ENCODE data around the gene CCDC88B. TPM values are rescaled to one million over a fixed set of nuclear protein-coding genes. Genes with fewer than 3 reads are reported as not detected.

Gene CCDC88B
- total RNA-seq, 2 experiments from 2014 or later, result 107 to 112 TPM

DNA sequence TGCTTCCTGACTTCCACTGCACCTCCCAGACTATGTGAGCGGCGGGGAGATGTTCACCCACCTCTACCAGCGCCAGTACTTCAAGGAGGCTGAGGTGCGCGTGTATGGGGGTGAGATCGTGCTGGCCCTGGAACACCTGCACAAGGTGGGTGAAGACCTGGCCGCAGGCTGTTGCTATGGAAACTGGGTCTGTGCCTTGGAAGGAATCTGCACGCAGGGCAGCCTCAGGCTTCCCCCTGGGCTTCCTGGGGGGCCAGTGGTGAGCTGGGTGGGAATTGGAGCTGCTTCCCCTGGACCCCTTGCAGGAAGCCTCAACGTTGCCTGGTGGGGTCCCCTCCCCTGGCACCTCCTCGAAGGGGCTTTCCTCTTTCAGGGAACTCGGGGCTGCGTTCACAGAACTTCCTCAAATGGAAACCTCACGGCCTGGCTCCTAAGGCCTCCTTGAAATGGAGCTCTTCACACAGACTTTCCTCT lies 20.5 kb downstream of the CCDC88B start:
- ATAC-seq (ENCODE audit: poor library complexity) (peak; percentile 11), DNase-seq (peak in 2 of 14 experiments; percentile 39 to 43)
- Mint-ChIP-seq H3K4me1 (ENCODE audit: low read depth) (peaks cover 25% of the 10 kb centered on the region), H3K27ac (peak overlapping the region; percentile 5), H3K9me3 (no peaks in the 10 kb centered on the region), H3K4me3 (peak overlapping the region; percentile 93), H3K36me3 (ENCODE audit: low read depth) (peaks cover 52% of the 10 kb centered on the region), H3K27me3 (no peaks in the 10 kb centered on the region)
- no peak for TF ChIP-seq CTCF (IDR thresholded peaks at IDR 0.05)
- H3K27me3 ChIP-seq (ENCODE audit: control insufficient read depth in 1 of 2, insufficient read depth in 2 of 2, low read length in 2 of 2), result no peaks in the 10 kb centered on the region
- H3K4me1 ChIP-seq (ENCODE audit: insufficient read depth, low read length), result peaks cover 35% of the 10 kb centered on the region
- H3K36me3 ChIP-seq (ENCODE audit: insufficient read depth, low read length), result peaks cover 52% of the 10 kb centered on the region
- no peak overlapping the region for H3K27ac ChIP-seq (ENCODE audit: low read depth in 1 of 2, low read length in 2 of 2)
- ChIA-PET CTCF (interaction anchor here (1.6 kb wide), 1 partner anchor 42 kb away, joined by 7 read pairs; the partner anchor contains the start of genes PRDX5 and TRMT112), POLR2A (interaction anchor here (0.9 to 6.3 kb wide), 4 partner anchors 20 to 757 kb away, joined by 3 to 45 read pairs (median 4); partner anchors contain the start of genes CCDC88B, PRDX5, TRMT112 and ZNHIT2)
- H3K9me3 ChIP-seq (ENCODE audit: control insufficient read depth in 1 of 2, insufficient read depth in 1 of 2, low read length in 2 of 2), result no peaks in the 10 kb centered on the region
- peak overlapping the region; percentile 88 for H3K4me3 ChIP-seq (ENCODE audit: low read length)
- intact Hi-C loops (cut with DNase I, micrococcal nuclease), result loop anchor here in 1 of 2 experiments (10.0 kb wide), 1 partner anchor 294 kb away; no protein-coding TSS in a partner anchor

GRCh38 chr11:64361659-64362058 lies 21.7 kb downstream of the CCDC88B start:
- no peak overlapping the region for H3K27ac Mint-ChIP-seq
- Histone ChIP-seq H3K27me3 (ENCODE audit: control insufficient read depth in 1 of 2, insufficient read depth in 2 of 2, low read length in 2 of 2) (no peaks in the 10 kb centered on the region), H3K4me1 (ENCODE audit: insufficient read depth, low read length) (peaks cover 35% of the 10 kb centered on the region), H3K27ac (ENCODE audit: low read depth in 1 of 2, low read length in 2 of 2) (no peak overlapping the region), H3K4me3 (ENCODE audit: low read length) (no peak overlapping the region), H3K36me3 (ENCODE audit: insufficient read depth, low read length) (peaks cover 61% of the 10 kb centered on the region), H3K9me3 (ENCODE audit: control insufficient read depth in 1 of 2, insufficient read depth in 1 of 2, low read length in 2 of 2) (no peaks in the 10 kb centered on the region)
- TF ChIP-seq CTCF (IDR thresholded peaks at IDR 0.05), result no peak
- CTCF ChIA-PET, result no interaction called here
- intact Hi-C loops (cut with DNase I, micrococcal nuclease), result loop anchor here in 1 of 2 experiments (10.0 kb wide), 1 partner anchor 293 kb away; no protein-coding TSS in a partner anchor
- DNase-seq, result peak in 1 of 14 experiments; percentile 25
- no peaks in the 10 kb centered on the region for H3K9me3 Mint-ChIP-seq
- no peaks in the 10 kb centered on the region for H3K27me3 Mint-ChIP-seq
- ATAC-seq (ENCODE audit: poor library complexity), result no peak
- peak overlapping the region; percentile 25 for H3K4me3 Mint-ChIP-seq
- H3K36me3 Mint-ChIP-seq (ENCODE audit: low read depth), result peaks cover 60% of the 10 kb centered on the region
- POLR2A ChIA-PET, result no interaction called here
- peaks cover 21% of the 10 kb centered on the region for H3K4me1 Mint-ChIP-seq (ENCODE audit: low read depth)

GRCh38 chr11:64362339-64362738 lies 22.3 kb downstream of the CCDC88B start:
- peaks cover 63% of the 10 kb centered on the region for H3K36me3 Mint-ChIP-seq (ENCODE audit: low read depth)
- TF ChIP-seq CTCF (IDR thresholded peaks at IDR 0.05), result no peak
- POLR2A ChIA-PET, result no interaction called here
- H3K27me3 ChIP-seq (ENCODE audit: control insufficient read depth in 1 of 2, insufficient read depth in 2 of 2, low read length in 2 of 2), result no peaks in the 10 kb centered on the region
- no peak for ATAC-seq (ENCODE audit: poor library complexity)
- peaks cover 32% of the 10 kb centered on the region for H3K4me1 ChIP-seq (ENCODE audit: insufficient read depth, low read length)
- H3K9me3 ChIP-seq (ENCODE audit: control insufficient read depth in 1 of 2, insufficient read depth in 1 of 2, low read length in 2 of 2), result no peaks in the 10 kb centered on the region
- intact Hi-C loops (cut with DNase I, micrococcal nuclease), result loop anchor here in 1 of 2 experiments (10.0 kb wide), 1 partner anchor 292 kb away; no protein-coding TSS in a partner anchor
- H3K4me1 Mint-ChIP-seq (ENCODE audit: low read depth), result peaks cover 20% of the 10 kb centered on the region
- no peak overlapping the region for H3K27ac ChIP-seq (ENCODE audit: low read depth in 1 of 2, low read length in 2 of 2)
- no peaks in the 10 kb centered on the region for H3K9me3 Mint-ChIP-seq
- no peak overlapping the region for H3K27ac Mint-ChIP-seq
- H3K4me3 Mint-ChIP-seq, result peak overlapping the region; percentile 43
- no peak overlapping the region for H3K4me3 ChIP-seq (ENCODE audit: low read length)
- H3K36me3 ChIP-seq (ENCODE audit: insufficient read depth, low read length), result peaks cover 59% of the 10 kb centered on the region
- no peak for DNase-seq
- no peaks in the 10 kb centered on the region for H3K27me3 Mint-ChIP-seq
- CTCF ChIA-PET, result no interaction called here
